GM12878 (cell line): ENCODE data around the gene SBNO1. TPM values are rescaled to one million over a fixed set of nuclear protein-coding genes. Genes with fewer than 3 reads are reported as not detected.

Source experiments
- MXI1 ChIP-seq: fragments of 150-350 bp; IDR thresholded peaks from 2 replicates; pipeline ENCODE4 v1.6.1; 2011; ENCODE audit warnings: low read depth, mild to moderate bottlenecking, inconsistent platforms, low read length, improper control_type of control experiment
- NFIC ChIP-seq: IDR thresholded peaks from 2 replicates; pipeline ENCODE4 v1.6.1; 2012; ENCODE audit warnings: low read depth, mild to moderate bottlenecking, inconsistent platforms, low read length, moderate library complexity
- NFYB ChIP-seq: IDR thresholded peaks from 2 replicates; pipeline ENCODE4 v1.6.1; 2011; ENCODE audit warnings: low read depth, mild to moderate bottlenecking, low read length, improper control_type of control experiment, moderate library complexity; ENCODE audit not compliant: insufficient read depth
- RAD51 ChIP-seq: fragments of 450-650 bp; IDR thresholded peaks from 2 replicates; pipeline ENCODE4 v1.6.1; 2016; ENCODE audit warnings: moderate library complexity, mild to moderate bottlenecking, inconsistent platforms
- SIN3A ChIP-seq: IDR thresholded peaks from 2 replicates; pipeline ENCODE4 v1.6.1; 2012; ENCODE audit warnings: low read depth, low read length, improper control_type of control experiment
- SP1 ChIP-seq: IDR thresholded peaks from one replicate; pipeline ENCODE4 v1.6.1; 2011; ENCODE audit warnings: low read depth, low read length
- TARDBP ChIP-seq: IDR thresholded peaks from 2 replicates; pipeline ENCODE4 v1.6.1; 2016; ENCODE audit warnings: borderline replicate concordance
- polyA plus RNA-seq, 11 experiments: library from polyadenylated mRNA; depleted of rRNA in 4 of 11; unstranded in 6 of 11; stranded (reverse) in 5 of 11; fragments of >200 nt; fragmentation: Nextera tagmentation in 4 of 11; fragmentation: Illumina TruSeq in 1 of 11; extraction: Ambion mirVana in 4 of 11; extraction: Trizol in 1 of 11; gene quantifications; 1 replicate in 1 of 11; 2 replicates in 10 of 11; pipeline versions ENCODE4 v1.2.1 to v1.2.3, GENCODE V29; 2011 to 2016; ENCODE audit warnings: inconsistent platforms in 2 of 11, missing spikeins in 2 of 11, low read depth in 1 of 11
- total RNA-seq, 4 experiments: library from RNA; depleted of rRNA in 3 of 4; stranded (reverse); fragments of >200 nt in 3 of 4; fragmentation: Illumina TruSeq in 1 of 4; extraction: Trizol in 1 of 4; gene quantifications; 2 replicates each; pipeline versions ENCODE4 v1.2.1 to v1.2.3, GENCODE V29; 2013 to 2021
- TF ChIP-seq, protein P1 (sequence below): fragments of 450-650 bp; formaldehyde crosslinking; IDR thresholded peaks from 2 replicates; pipeline ENCODE4 v1.5.0; 2022; ENCODE audit warnings: mild to moderate bottlenecking, missing genetic modification characterization
- TF ChIP-seq, protein P2 (sequence below): IDR thresholded peaks from 2 replicates; pipeline ENCODE4 v1.6.1; 2011; ENCODE audit warnings: low read depth, low read length, improper control_type of control experiment, borderline replicate concordance

The SBNO1 gene
- total and polyA plus RNA-seq, 10 of the 15 experiments (the other 5 are each of a cell fraction or from before 2014, with no cell fraction given): 7.5 to 39.7 (median 20.9) TPM

DNA sequence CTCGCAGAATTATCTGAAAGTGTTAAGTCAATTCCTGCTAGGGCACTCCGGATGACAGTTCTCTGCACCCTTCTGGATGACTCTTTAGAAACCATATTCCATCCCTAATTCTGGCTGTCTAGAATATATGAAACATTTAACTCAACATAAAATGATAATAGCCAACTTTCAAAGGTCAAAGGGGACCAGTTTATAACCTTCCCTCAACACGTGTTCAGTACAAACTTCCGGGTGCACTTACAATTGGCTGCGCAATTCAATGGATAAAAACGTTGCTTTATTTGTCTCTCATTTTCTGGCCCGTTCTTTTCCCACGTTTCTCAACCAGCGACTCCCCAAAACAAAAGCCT lies 1.3 kb downstream of the SBNO1 start (continued):
- TF ChIP-seq, protein P1, sequence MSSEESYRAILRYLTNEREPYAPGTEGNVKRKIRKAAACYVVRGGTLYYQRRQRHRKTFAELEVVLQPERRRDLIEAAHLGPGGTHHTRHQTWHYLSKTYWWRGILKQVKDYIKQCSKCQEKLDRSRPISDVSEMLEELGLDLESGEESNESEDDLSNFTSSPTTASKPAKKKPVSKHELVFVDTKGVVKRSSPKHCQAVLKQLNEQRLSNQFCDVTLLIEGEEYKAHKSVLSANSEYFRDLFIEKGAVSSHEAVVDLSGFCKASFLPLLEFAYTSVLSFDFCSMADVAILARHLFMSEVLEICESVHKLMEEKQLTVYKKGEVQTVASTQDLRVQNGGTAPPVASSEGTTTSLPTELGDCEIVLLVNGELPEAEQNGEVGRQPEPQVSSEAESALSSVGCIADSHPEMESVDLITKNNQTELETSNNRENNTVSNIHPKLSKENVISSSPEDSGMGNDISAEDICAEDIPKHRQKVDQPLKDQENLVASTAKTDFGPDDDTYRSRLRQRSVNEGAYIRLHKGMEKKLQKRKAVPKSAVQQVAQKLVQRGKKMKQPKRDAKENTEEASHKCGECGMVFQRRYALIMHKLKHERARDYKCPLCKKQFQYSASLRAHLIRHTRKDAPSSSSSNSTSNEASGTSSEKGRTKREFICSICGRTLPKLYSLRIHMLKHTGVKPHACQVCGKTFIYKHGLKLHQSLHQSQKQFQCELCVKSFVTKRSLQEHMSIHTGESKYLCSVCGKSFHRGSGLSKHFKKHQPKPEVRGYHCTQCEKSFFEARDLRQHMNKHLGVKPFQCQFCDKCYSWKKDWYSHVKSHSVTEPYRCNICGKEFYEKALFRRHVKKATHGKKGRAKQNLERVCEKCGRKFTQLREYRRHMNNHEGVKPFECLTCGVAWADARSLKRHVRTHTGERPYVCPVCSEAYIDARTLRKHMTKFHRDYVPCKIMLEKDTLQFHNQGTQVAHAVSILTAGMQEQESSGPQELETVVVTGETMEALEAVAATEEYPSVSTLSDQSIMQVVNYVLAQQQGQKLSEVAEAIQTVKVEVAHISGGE: no peak
- no peak for TF ChIP-seq NFIC
- peak; percentile 73 for TF ChIP-seq RAD51
- peak; percentile 98 for TF ChIP-seq MXI1
- TF ChIP-seq, protein P2, sequence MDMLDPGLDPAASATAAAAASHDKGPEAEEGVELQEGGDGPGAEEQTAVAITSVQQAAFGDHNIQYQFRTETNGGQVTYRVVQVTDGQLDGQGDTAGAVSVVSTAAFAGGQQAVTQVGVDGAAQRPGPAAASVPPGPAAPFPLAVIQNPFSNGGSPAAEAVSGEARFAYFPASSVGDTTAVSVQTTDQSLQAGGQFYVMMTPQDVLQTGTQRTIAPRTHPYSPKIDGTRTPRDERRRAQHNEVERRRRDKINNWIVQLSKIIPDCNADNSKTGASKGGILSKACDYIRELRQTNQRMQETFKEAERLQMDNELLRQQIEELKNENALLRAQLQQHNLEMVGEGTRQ: peak; percentile 18; the same call in 1 of the 2 replicates
- TF ChIP-seq SIN3A: peak; percentile 64; the same call in 1 of the 2 replicates
- peak; percentile 41; the same call in 1 of the 2 replicates for TF ChIP-seq NFYB
- no peak for TF ChIP-seq SP1
- TF ChIP-seq TARDBP: no peak
